ENCODE measurements around the gene LGALSL.
A peak's percentile ranks its signal among the peaks of the same experiment; 100 is the strongest.

LGALSL gene

DNA sequence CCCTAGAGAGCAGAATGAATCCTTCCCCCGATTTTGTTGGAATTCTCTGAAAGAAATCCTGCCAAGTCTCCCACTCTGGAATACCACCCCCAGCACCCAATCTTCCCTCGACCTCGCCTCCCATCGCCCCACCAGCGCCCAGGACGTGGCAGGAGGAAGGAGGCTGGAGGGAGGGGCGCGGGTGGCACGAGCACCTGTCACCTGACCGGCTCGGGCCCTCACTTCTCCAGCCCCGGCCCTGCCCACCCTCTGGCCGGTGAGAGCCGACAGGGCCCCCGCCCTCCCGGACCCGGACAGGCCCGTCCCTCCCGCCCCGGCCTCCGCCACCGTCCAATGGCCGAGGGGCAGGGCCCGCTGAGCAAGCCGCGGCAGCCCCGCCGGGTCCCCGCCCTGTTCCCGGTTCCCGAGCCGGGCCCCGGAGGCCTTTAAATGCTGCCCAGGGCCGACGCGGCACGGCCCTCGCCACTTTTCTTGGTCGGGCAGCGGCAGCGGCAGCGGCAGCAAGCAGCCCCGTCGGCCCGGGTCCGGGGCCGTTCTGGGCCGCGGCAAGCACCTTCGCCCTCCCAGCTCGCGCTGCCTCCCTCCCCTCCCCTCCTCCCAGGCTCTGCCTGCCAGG lies at the start of gene LGALSL:
Gene LGALSL (plus strand): TSS at position 393 of the 616 bp plus-strand sequence. CDS start 384 bp downstream, outside the sequence.
- DNase-seq: peak; percentile 84

DNA sequence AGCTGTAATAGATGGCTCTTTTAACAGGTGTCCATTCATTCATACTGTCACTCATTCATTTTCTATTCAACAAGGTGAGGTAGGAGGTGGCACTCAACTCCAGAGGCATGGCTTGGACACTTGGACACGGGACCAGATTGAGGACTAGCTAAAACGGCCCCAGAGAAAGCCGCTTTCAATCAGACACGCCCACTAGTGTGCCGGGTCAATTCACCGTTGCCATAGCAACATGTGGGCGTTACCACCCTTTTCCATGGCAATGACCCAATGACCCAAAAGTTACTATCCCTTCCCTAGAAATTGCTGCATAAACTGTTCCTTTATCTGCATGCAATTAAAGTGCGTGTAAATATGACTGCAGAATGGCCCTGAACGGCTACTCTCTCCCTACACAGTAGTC lies 49.2 kb upstream of the LGALSL start:
- DNase-seq: peak; percentile 62

DNA sequence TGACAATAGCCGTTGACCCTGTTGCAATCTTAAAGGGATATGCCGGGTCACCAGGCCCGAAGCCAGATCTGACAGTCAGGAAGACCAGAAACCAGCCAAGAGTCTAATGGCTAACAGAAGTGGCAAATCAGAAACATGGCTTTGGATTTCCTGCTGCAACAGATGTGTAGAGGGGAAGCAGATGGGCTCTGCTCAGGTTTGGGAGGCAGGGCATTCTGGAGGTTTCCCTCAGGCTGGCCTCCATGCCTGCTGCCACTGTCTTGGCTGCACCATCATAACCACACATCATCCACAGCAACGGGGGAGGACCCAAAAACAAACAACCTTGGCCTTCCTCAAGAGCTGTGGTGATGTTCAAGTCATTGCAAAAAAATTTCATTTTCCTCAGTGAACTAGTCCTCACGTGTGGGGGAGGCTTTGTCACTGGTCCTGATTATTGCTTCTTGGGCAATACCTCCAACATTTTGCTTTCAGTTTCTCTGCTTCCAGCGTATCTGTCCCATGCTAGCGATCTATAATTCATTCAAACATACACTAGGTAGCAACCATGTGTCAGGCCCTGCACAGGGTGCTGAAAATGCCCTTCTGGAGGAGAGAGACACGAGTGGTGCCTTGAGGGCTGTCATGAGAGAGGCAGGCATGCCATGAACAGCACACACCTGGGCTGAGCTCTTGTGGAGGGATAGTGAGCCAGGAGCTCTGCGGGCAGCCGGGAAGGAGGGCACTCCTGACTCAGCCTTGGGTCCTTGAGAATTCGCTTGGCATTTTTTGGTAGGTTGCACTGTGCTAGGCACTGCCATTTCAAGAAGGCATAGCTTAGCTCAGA lies 48.2 kb upstream of the LGALSL start:
- no peak for DNase-seq

DNA sequence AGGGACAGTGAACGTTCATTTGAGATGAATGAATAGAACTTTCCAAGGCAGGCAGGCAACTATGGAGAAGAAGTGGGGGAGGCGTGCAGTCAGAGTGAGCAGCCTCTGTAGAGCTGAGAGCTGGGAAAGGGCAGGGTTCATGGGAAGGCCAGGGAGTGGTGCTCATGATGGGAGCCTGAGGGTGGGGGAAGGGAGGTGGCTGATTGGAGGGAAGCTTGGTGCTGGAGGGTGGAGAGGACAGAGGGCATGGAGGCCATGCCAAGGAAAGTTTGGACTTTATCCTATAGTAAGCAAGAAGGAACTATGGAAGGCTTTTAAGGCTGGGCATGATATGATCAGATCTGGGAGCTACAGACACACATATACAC lies 47.6 kb upstream of the LGALSL start:
- no peak for DNase-seq

DNA sequence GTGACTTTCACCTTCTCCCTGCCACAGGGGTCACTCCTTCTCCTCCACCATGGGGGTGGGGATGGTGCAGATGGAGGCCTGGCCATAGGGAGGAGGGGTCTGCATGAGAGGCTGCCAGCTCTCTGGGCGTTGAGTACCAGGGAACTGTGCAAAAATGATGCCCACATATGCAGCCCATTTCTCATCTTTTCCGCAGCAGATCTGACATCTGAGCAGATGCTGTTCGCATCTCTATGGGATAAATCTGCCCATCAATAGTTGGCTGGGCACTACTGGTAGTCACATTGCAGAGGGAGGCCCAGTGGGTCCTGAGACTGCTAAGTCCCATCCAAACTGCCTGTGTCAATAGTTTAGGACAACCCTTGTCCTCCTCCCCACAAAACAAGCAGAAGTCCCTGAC lies 45.9 kb upstream of the LGALSL start:
- no peak for DNase-seq

DNA sequence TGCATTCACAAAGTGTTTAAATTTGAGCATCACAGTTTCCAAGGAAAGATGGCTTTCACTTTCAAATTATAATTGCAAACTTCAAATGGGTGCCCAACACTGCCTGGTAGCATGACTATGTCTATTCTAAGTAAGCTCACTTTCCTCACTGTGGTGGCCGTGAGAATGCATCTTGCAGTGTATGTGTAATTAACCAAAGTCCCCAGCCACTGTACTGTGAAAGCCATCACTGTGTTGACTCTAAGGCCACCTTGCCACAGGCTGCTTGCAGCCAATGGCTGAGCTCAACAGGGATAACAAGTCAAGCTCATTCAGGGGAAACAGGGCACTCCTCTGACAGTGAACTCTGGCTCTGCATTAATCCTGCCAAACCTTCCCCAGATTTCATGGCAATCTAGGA lies 43.3 kb upstream of the LGALSL start:
- no peak for DNase-seq

DNA sequence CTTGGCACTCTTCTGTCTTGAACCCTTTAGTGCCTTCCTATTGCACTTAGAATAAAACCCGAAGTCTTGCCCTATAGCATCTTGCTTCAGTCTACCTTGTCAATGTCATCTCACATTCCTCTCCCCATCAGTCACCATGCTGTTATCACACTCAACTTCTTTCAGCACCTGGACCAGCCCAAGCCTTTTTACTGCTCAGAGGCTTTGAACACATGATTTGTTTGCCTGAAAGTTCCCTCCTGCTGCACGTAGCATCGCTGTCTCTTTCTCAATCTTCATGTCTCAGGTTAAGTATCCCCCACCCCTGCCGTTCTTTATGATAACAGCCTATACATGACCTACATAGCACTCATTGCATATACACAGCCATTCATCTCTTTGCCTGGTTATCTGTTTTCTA lies 41.3 kb upstream of the LGALSL start:
- no peak for DNase-seq

DNA sequence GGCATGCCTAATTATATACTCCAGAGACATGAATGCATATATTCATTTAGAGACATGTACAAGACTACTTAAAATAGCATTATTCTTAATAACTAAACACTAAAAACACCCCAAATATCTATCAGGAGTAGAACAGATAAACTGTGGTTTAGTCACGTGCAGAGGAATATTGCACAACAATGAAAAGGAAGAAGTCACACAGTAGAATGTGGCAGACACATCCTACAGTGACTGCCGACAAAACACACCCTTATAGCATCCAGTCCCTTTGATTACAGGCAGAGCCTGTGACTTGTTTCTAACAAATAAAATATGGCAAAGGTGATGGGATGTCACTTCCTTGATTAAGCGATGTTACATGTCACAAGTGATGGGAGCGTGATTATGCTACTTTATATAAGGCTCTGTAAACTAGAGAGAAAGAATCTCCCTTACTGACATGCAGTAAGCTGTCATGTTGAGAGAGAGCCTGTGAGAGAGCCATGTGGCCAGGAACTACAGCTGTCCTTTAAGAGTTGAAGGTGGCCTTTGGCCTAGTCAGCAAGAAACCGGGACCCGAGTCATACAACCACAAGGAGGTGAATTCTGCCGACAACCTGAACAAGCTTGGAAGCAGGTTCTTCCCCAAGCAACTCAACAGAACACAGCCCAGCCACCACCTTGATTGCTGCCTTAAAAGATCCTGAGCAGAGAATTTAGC lies 39.1 kb upstream of the LGALSL start:
- no peak for DNase-seq

DNA sequence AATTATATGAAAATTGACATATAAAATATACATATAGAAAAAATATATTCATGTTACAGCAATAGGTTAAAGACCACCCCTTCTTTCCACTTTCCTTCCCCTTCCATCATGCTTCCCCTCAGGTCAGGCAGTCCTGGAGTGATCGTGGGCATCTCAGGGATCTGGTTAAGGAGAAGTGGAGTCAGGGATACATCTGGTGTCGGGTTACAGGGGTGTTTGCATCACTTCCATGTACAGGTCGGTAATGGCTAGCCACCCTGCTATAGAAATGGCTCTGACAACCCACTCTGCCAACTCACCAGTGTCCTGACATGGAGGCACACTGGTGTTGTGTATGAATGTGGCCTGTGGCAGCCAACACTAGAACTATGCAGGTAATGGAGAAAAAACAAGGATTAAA lies 36.3 kb upstream of the LGALSL start:
- DNase-seq: no peak

DNA sequence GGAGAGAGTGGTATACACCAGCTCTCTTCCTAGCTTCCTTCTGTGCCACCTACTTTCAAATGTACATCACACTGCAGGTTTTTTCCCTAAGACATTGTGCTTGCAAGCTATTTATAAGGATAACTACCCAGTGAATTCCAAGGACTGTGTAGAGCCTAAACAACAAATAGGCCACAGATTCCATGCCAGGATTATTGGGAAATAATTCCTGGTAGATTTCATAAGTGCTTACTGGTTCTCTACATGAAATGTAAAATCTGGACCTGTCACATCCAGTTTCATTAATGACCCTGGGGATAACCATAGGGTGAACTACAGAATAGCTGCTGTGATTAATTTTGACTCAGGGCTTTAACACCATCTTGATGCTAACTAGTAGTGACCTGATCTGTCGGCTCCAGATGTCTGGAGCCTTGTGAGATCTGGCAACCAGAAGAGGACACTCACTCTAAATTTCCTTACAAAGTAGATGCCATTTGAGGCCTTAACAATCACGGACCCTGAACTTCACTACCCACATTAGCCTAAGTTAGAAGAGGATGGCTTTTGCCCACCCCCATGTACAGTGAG lies 34.3 kb upstream of the LGALSL start:
- DNase-seq: no peak

DNA sequence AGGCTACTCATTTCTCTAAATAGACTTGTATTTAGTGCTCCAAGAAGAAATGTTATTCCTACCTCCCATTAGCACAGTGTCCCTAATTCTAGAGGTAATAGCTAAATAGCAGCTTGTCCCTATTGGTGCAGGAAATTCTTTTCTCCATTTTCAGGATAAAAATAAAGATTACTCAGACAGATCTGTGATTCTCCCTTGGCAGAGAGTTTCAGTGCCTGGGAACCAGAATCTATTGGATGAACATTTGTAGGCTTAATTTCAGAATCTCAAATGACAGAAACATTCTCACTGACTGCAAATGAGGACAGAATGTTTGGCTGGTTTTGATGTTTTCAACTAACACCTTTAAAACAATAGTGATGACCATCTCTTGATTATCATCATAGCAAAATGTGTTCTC lies 33.3 kb upstream of the LGALSL start:
- DNase-seq: no peak

DNA sequence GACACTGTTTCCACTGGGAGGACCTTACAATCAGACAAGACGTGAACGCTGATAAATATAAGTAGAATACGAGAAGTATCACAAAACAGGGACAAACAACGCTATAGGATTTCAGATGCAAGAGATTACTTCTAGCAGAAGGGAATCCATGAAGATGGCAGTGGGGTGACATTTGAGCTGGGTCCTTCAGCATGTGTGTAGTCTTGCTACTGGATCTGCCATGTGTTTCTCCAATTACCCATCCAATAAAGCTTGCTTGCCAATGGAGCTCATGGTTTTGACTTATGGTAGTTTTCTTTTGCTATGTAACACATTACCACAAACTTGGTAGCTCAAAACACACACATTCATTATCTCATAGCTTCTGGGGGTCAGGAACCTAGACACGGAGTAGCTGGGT lies 32.8 kb upstream of the LGALSL start:
- DNase-seq: no peak

DNA sequence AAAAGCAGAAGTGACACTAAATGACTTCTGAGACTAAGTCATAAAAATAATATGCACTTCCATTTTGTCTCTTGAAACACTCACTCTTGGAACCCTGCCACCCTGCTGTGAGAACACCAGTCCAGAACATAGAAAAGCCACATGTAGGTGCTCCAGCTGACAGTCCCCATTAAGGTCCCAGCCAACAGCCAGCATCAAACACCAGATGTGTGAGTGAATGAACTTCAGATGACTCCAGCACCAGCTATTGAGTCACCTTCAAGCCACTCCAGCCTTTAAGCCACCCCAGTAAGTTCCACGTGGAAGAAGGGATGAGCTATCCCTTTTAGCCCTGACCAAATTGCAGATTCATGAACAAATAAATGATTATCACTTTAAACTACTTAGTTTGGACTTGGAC lies 31.5 kb upstream of the LGALSL start:
- no peak for DNase-seq

DNA sequence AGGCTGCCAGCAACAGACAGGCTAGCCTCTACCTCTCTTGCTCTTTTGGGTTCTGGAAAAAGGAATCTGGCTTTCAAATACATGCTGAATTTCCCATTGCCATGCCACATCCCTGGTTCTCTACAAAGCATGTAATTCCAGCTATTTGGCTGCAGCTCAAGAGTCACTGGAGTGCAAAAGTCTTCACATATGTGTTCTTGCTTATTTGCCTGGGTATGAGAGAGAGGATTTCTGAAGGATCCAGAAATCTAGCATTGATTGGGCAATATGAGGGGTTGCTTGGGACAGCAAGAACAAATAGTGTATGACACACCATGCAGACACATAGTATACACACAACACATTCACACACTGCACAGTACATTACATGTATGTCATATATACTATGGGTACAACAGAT lies 30.7 kb upstream of the LGALSL start:
- DNase-seq: no peak

DNA sequence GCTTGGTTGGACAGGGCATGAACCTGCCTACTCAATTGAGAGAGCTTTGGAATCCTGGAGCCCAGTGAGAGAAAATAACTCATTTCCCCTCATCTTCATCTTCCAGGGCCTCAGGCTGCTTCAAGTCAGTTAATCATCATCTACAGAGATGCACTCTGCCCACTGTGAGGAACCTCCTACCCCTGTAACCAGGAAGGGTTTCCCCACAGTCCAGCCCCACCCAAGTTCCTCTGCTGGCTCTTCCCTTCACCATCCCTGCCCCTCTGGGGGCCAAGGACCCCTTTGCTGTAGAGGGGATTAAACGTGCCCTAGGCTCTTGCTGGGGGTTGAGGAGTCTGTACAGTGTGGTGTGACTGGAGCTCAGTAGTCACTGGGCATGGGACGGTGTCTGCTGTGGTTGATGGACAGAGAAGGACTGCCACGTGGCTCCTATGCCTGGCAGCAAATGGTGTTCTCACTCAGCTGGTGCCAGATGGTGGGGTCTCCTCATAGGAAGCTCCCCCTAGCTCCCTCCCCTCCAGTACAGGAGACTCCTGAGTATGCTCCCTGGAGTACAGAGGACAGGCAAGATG lies 29.5 kb upstream of the LGALSL start:
- DNase-seq: no peak

DNA sequence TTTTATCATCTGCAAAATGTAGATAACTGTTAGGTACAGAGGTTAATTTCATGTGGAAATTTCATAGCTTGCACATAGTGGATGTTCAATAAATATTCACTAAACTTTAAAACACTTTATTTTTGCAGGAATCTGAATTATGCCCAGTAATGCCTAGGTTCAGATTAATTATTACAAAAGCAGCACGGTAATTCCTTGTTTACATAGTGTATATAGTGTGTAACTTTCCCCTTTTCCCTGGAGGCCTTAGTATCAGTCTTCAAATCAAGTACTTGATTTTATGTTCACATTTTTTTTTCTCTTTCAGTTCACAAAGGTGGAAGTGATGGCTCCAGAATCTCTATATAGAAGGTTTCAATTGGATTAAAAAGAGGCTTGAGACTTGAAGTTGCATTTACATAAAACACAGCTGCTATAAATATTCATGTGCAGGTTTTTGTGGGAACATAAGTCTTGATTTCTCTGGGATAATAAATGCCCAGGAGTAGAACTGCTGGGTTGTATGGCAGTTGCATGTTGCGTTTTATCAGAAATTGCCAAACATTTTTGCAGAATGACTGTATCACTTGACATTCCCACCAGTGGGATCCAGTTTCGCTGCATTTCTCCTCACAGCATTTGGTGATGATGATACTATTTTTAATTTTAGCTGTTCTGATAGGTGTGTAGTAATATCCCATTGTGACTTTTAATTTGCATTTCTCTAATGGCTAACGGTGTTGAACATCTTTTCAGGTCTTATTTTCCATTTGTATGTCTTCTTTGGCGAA lies 27.6 kb upstream of the LGALSL start:
- DNase-seq: no peak

DNA sequence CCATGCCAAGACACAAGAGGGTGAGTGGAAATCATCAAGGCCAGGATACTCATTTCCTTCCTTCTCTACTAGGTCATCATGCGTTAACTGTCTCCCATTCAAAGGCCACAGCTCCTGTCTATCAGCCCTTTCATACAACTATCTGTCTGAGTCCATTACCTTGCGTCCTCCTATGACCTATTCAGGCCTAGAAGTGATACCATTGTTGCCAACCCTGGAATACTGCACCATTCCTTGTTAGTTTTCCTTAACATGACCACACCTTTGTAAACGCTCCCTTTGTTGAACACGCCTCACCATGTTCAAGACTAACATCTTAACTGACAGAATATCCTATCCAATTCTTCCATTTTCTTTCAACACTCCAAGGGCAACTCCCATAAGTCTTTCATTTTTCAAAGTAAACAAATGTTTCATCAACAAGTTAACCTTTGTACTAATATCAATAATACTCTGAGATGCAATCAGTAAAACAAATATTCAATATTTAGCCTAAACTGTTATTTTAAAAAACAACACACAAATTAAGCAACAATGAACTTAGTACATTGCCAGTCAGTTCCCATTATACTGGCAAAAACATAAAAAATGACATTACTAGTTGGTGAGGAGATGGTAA lies 19.8 kb upstream of the LGALSL start:
- DNase-seq: no peak

DNA sequence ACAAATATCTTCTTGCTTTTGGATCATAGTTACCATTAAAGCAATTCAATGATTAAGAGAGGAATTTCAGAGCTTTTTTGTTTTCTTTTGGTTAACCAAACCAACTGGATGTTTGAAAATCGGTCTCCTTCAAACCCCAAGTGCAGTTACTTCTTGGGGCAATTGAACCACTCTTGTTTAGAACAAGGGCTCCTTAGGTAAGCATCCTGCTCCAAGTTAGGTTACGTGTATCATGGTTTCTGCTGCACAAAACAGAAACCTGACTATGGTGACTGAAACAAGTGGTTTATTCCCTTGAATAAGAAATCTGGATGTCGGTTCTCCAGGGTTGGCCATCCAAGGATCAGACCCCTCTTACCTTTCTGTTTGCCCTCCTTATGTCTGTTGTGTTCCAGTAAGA lies 16.1 kb upstream of the LGALSL start:
- DNase-seq: no peak

DNA sequence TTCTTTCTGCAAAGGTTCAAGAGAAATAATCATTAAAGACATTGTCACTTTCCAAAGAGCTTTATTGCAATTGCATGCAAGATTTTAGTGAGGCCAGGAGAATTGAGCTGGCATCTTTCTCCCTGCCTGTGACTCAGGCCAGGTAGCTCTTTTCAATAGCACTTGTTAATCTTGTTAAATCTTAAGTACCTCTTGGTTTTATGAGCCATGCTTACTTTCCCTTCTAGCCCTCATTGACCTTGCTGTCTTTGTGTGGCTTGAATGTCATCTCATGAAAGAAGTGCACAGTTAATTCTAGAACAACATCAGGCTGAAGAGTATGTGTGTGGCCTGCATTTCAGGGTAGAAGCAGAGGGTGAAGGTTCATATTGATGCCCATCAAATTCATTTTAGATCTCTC lies 14.8 kb upstream of the LGALSL start:
- no peak for DNase-seq

DNA sequence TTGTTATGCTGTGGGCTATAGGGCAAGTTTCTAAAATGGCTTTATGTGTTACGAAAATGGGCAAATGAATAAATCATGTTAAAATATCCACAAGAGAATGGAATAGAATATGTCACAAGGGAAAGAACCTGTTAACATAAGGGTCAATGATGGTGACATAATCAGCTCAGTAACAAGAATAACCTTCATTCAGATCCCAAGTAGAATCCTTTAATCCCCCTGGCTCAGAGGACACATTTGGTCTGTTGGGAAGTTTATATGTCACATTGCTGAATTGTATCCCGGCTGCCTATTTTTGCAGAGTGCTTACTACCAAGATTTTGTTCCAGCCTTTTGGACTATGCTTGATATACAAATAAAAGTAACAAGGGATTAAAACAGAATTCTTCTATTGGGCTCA lies 13.1 kb upstream of the LGALSL start:
- no peak for DNase-seq

DNA sequence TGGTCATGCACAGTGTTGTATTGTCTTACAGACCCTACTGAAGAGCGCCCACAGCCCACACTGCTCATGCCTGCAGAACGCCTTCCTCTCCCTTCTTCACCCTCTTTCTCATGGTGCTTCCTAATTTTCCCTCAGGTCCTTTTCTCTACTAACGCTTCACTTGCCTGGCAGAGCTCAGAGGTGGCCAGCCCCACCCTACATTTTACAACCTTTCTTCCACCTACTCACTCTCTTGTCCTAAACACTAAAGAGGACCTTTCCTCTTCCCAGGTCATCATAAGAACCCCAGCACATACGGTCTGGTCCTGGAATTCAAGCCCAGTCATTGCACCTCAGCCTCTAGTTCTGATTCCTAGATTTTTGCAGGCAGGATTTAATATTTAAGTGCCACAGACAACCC lies 11.7 kb upstream of the LGALSL start:
- DNase-seq: no peak

DNA sequence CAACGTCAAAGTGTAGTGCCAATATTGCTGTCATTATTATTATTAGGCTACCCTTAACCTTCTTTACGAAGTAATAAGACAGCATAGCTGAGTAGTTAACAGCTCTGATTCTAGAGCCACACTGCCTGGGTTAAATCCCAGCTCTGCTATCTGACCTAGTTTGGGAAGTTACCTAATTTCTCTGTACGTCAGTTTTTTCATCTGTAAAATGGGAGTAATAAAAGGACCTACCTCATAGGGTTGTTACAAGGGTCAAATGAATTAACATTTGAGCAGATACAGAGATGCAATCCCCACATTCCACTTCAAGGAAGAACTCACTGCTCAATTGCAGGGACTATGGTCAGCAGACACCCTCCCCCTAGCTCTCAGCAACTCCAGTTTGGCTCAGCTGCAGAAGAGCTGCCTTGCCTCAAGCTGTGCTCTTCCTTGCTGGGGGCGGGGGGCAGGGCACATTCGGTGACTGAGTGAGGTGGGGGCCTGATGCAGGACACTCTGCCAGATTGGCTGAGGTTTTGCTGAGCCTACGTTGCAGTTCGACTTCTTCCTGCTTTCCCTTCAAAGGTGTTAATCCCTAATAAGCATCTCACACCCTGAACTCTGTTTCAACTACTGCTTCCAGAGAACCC lies 11.0 kb upstream of the LGALSL start:
- DNase-seq: no peak

All from femur (tissue), 1 donor.